Esophagus muscularis mucosa (tissue), 4 donors: ENCODE results near the gene TMPRSS2. TPM values are rescaled to one million over a fixed set of nuclear protein-coding genes. Genes with fewer than 3 reads are reported as not detected.

ENCODE experiments used
- DNase-seq: peaks from one replicate; pipeline ENCODE4 v3.0.0-alpha.2; 2017; ENCODE audit errors: extremely low spot score
- H3K27ac ChIP-seq, 4 donors: fragments of 200-600 bp; sonication (generic); replicated peaks in 1 of 4; 1 replicate in 3 of 4; 2 replicates in 1 of 4; pipeline ENCODE4 v1.5.1; 2016 to 2019; ENCODE audit warnings: mild to moderate bottlenecking in 1 of 4
- H3K27me3 ChIP-seq, 4 donors: fragments of 200-600 bp; sonication (generic); one replicate each; pipeline versions ENCODE4 v1.5.1 to v1.6.0; 2016 to 2019
- H3K36me3 ChIP-seq, 4 donors: fragments of 200-600 bp; sonication (generic); one replicate each; pipeline ENCODE4 v1.5.1; 2016 to 2019
- H3K4me1 ChIP-seq, 4 donors: fragments of 200-600 bp; sonication (generic); one replicate each; pipeline ENCODE4 v1.5.1; 2016 to 2019
- H3K4me3 ChIP-seq, 4 donors: fragments of 200-600 bp; sonication (generic); 1 replicate in 2 of 4; 2 replicates in 2 of 4; pipeline ENCODE4 v1.5.1; 2016 to 2019; ENCODE audit warnings: mild to moderate bottlenecking in 4 of 4, moderate library complexity in 1 of 4
- H3K9me3 ChIP-seq, 4 donors: fragments of 200-600 bp; sonication (generic); 1 replicate in 3 of 4; 2 replicates in 1 of 4; pipeline ENCODE4 v1.5.1; 2016 to 2019
- EP300 ChIP-seq: sonication (generic); formaldehyde crosslinking; IDR thresholded peaks from one replicate; pipeline ENCODE4 v1.6.1; 2017; ENCODE audit warnings: antibody characterized with exemption
- POLR2A ChIP-seq: fragments of 450-650 bp; IDR thresholded peaks from one replicate; pipeline ENCODE4 v1.6.1; 2017; ENCODE audit warnings: antibody characterized with exemption, moderate library complexity, mild to moderate bottlenecking, low read depth
- POLR2AphosphoS5 ChIP-seq, 2 donors: sonication (generic); formaldehyde crosslinking; IDR thresholded peaks; one replicate each; pipeline ENCODE4 v1.6.1; 2017; ENCODE audit warnings: antibody characterized with exemption in 2 of 2
- WGBS: methylation state at CpG from one replicate; pipeline ENCODE4 v1.1.5; 2018; 5-methylcytosine and 5-hydroxymethylcytosine counted together
- intact Hi-C: fragments of 100-400 bp; cut with DNase I; formaldehyde crosslinking; loops from one replicate; pipeline ENCODE4 v1.15.1; 2023
- total RNA-seq, 4 donors: library from RNA; depleted of rRNA; stranded (reverse); fragments of >200 nt; gene quantifications; one replicate each; pipeline versions ENCODE4 v1.1.0 to v1.2.1, GENCODE V29; 2016
- TF ChIP-seq, protein P1 (sequence below), 3 experiments: fragments of 200-600 bp in 2 of 3; fragments of 450-650 bp in 1 of 3; sonication (generic) in 2 of 3; IDR thresholded peaks; one replicate each; pipeline ENCODE4 v1.5.1; 2017 to 2019; ENCODE audit warnings: antibody characterized with exemption in 3 of 3, mild to moderate bottlenecking in 2 of 3, moderate library complexity in 1 of 3

TMPRSS2 gene
- total RNA-seq, 4 donors from 2014 or later = 0.13 to 0.86 (median 0.42) TPM; not detected in 1

DNA sequence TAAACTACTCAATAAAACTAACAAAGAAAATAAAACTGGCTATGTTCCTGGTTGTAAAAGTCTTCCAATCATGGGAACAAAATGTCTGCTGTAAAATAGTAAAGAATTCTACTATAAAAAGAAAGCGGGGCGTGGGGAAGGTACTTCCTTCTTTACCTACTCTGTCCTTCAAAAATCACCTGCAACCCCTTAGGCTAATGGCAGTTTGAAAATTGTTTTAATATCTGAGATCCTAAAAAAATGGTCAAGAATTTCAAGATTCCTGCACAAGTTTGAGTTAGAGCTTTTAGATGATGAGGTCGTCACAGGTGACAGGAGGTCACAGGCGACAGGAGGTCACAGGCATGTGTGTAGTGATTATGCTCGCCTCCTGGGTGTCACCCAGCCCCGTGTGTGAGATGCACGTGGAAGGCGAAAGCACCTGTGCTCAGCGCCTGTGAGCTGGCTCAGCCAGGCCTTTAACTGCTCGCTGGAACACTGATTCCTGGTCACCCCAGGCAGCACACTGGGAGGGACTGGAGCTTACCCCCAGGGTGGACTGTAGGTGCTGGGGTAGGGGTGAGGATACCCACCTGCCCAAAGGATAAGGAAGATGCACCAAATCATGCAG lies 18.6 kb upstream of the TMPRSS2 start:
- intact Hi-C loops = no loop called here
- no peak for TF ChIP-seq POLR2AphosphoS5 (IDR thresholded peaks at IDR 0.05)
- TF ChIP-seq, protein P1, sequence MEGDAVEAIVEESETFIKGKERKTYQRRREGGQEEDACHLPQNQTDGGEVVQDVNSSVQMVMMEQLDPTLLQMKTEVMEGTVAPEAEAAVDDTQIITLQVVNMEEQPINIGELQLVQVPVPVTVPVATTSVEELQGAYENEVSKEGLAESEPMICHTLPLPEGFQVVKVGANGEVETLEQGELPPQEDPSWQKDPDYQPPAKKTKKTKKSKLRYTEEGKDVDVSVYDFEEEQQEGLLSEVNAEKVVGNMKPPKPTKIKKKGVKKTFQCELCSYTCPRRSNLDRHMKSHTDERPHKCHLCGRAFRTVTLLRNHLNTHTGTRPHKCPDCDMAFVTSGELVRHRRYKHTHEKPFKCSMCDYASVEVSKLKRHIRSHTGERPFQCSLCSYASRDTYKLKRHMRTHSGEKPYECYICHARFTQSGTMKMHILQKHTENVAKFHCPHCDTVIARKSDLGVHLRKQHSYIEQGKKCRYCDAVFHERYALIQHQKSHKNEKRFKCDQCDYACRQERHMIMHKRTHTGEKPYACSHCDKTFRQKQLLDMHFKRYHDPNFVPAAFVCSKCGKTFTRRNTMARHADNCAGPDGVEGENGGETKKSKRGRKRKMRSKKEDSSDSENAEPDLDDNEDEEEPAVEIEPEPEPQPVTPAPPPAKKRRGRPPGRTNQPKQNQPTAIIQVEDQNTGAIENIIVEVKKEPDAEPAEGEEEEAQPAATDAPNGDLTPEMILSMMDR (IDR thresholded peaks at IDR 0.05) = no peak
- TF ChIP-seq POLR2A = no peak
- no peak for TF ChIP-seq EP300
- Histone ChIP-seq H3K4me3 (no peak overlapping the region), H3K36me3 (no peaks in the 10 kb centered on the region), H3K4me1 (no peaks in the 10 kb centered on the region), H3K27me3 (peaks cover 0 to 52% (median 2%) of the 10 kb centered on the region in 4 donors), H3K27ac (no peak overlapping the region), H3K9me3 (no peaks in the 10 kb centered on the region)
- DNase-seq = no peak
- WGBS = 80% methylated on average over 5 of the region's 10 CpGs

DNA sequence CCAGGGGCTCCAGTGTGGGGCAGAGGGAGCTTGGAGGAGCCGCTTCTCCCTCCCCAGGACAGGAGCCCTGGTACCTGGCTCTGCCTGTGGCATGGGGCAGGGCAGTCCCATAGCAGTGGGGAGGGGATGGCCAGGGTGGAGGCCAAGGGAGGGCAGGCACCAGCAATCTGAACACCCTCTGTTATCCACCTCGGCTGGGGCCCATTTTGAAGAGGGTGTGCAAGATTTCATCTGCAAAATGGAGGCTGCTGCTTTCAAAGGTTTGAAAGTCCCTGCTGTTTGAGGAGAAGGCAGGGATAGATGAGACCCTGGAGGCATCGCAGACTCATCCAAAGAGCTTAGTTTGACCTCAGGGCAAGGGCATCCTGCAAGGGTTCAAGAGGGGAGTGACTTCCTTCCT lies 15.2 kb upstream of the TMPRSS2 start:
- TF ChIP-seq POLR2AphosphoS5 (IDR thresholded peaks at IDR 0.05) (no peak), EP300 (no peak), POLR2A (no peak)
- TF ChIP-seq, protein P1 (IDR thresholded peaks at IDR 0.05) = no peak
- no peak overlapping the region for H3K4me3 ChIP-seq
- WGBS = 80% methylated on average over 1 of the region's 3 CpGs
- no peaks in the 10 kb centered on the region for H3K9me3 ChIP-seq
- peaks cover 0 to 43% (median 2%) of the 10 kb centered on the region in 4 donors for H3K27me3 ChIP-seq
- H3K36me3 ChIP-seq = no peaks in the 10 kb centered on the region
- H3K4me1 ChIP-seq = no peaks in the 10 kb centered on the region
- no peak for DNase-seq
- H3K27ac ChIP-seq = no peak overlapping the region
- intact Hi-C loops = no loop called here

DNA sequence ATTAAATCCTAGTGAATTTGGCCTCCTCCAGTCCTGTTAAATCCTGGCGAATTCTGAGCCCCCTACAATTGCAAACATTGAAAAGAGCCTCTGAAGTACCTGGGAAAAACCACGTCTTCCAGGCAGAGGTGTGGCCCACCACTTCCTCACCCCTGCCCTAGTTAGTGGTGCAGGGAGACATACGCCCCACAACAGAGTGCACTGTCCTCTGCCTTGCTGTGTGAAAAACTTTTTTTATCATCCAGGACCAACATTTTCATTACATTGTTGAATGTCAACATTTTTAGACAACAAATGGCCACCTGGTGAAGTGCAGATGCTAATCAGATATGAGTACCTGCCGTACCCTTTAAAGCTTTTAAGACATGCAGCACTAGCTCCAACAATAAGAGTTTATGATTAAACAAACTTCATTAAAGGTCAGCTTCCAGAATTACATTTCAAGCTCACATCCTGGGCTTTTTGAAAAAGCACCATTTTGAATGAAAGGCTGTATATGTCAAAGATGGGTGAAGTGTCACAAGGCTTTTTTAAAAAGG lies 13.6 kb upstream of the TMPRSS2 start:
- TF ChIP-seq POLR2A = no peak
- no peak for TF ChIP-seq EP300
- no peak for TF ChIP-seq POLR2AphosphoS5 (IDR thresholded peaks at IDR 0.05)
- TF ChIP-seq, protein P1 (IDR thresholded peaks at IDR 0.05) = no peak

DNA sequence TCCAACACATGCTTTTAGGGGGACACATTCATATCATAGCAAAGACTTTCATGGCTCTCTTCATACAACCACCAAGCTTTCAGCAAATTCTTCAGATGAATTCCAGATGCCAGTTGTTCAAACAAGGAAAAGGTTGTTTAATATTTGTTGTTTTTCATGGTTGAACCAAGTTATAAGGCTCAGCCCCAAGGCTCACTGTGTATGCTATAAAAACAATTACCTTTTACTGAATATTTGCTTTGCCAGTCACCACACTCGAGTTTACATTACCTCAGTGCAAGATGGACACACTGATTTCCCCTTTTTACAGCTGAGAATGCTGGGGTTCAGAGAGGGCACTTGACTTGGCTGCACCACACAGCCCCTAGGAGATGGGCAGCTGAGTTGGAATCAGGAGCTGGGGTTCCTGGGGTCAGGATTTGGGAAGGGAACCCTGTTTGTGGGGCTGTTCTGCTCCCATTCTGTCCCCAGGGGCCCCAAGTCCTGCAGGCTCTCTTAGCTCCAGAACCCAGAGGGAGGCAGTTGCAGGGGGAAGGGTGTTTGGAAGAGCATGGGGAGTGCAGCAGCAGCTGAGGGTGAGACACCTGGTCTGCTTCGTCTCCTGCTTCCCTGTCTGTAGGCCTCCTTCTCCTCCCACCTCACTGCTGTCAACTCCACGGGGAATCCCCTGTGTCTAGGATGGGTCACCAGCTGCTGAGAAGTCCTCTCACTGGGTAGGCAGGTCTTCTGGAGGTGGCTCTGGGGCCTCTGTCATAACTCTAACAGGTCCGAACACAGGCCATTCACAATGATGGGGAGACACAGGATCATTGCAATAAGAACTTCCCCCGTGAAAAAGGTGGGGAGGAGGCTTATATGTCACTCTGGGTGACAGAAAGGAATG lies 12.8 kb upstream of the TMPRSS2 start:
- DNase-seq = no peak
- peaks cover 0 to 7% (median 2%) of the 10 kb centered on the region in 4 donors for H3K9me3 ChIP-seq
- no peak overlapping the region for H3K4me3 ChIP-seq
- no peaks in the 10 kb centered on the region for H3K4me1 ChIP-seq
- peaks cover 0 to 23% (median 0%) of the 10 kb centered on the region in 4 donors for H3K27me3 ChIP-seq
- no peaks in the 10 kb centered on the region for H3K36me3 ChIP-seq
- intact Hi-C loops = no loop called here
- no peak for TF ChIP-seq POLR2AphosphoS5 (IDR thresholded peaks at IDR 0.05)
- WGBS = 76% methylated on average over 4 of the region's 5 CpGs
- no peak overlapping the region for H3K27ac ChIP-seq

More for the DNA sequence above, 13.6 kb upstream of the TMPRSS2 start:
- H3K4me3 ChIP-seq = no peak overlapping the region
- H3K9me3 ChIP-seq = peaks cover 0 to 5% (median under 1%) of the 10 kb centered on the region in 4 donors
- 76% methylated on average over 4 of the region's 4 CpGs for WGBS
- no peak for DNase-seq
- H3K27me3 ChIP-seq = peaks cover 0 to 30% (median 1%) of the 10 kb centered on the region in 4 donors
- no peak overlapping the region for H3K27ac ChIP-seq
- no peaks in the 10 kb centered on the region for H3K4me1 ChIP-seq
- intact Hi-C loops = no loop called here
- H3K36me3 ChIP-seq = no peaks in the 10 kb centered on the region
